Right atrium auricular region (tissue), 2 donors: ENCODE measurements around the gene AIF1L. TPM values are rescaled to one million over a fixed set of nuclear protein-coding genes. Genes with fewer than 3 reads are reported as not detected.
A peak's percentile ranks its signal among the peaks of the same experiment; 100 is the strongest.

Experiments used
- DNase-seq: peaks from one replicate; pipeline ENCODE4 v3.0.0-alpha.2; 2019; ENCODE audit warnings: low spot score
- H3K27ac ChIP-seq, 2 donors: fragments of 200-600 bp; sonication (generic); 1 replicate in 1 of 2; 2 replicates in 1 of 2; pipeline ENCODE4 v1.5.1; 2016 to 2019
- H3K27me3 ChIP-seq, 2 donors: fragments of 200-600 bp; sonication (generic); one replicate each; pipeline versions ENCODE4 v1.5.1 to v1.6.0; 2017 to 2019
- H3K36me3 ChIP-seq: fragments of 200-600 bp; sonication (generic); one replicate; pipeline ENCODE4 v1.5.1; 2016
- H3K4me1 ChIP-seq, 2 donors: fragments of 200-600 bp; sonication (generic); one replicate each; pipeline versions ENCODE4 v1.5.1 to v1.6.0; 2017 to 2019
- H3K4me3 ChIP-seq, 2 donors: fragments of 200-600 bp; sonication (generic); 1 replicate in 1 of 2; 2 replicates in 1 of 2; pipeline ENCODE4 v1.5.1; 2017 to 2019; ENCODE audit warnings: mild to moderate bottlenecking in 1 of 2, moderate library complexity in 1 of 2
- H3K9me3 ChIP-seq, 2 donors: fragments of 200-600 bp; sonication (generic); one replicate each; pipeline ENCODE4 v1.5.1; 2019
- CTCF ChIP-seq, 2 donors: fragments of 200-600 bp; sonication (generic); IDR thresholded peaks; one replicate each; pipeline ENCODE4 v1.5.1; 2019; ENCODE audit warnings: antibody characterized with exemption in 2 of 2
- total RNA-seq, 2 donors: library from RNA; depleted of rRNA; stranded (reverse); fragments of >200 nt; gene quantifications; one replicate each; pipeline ENCODE4 v1.1.0, GENCODE V29; 2016

The AIF1L gene
- total RNA-seq: 10 to 100 TPM; 15.4 to 27.3 TPM

GRCh38 chr9:131096269-131097125, at the start of gene AIF1L:
TSS of gene AIF1L (plus strand) at chr9:131096531. CDS start at chr9:131096630, 99 bp downstream.
- DNase-seq: no peak
- Histone ChIP-seq H3K4me1 (peaks cover 0 to 48% of the 10 kb centered on the region in 2 donors), H3K36me3 (no peaks in the 10 kb centered on the region), H3K27me3 (no peaks in the 10 kb centered on the region), H3K4me3 (peak within 1 kb of the TSS; percentile 47 to 71), H3K27ac (peak within 1 kb of the TSS; percentile 61 to 64), H3K9me3 (no peaks in the 10 kb centered on the region)
- TF ChIP-seq CTCF (IDR thresholded peaks at IDR 0.05): peak in 1 of 2 donors; percentile 25

GRCh38 chr9:131046581-131047202, 49.6 kb upstream of the AIF1L start:
- DNase-seq: peak; percentile 71
- H3K27me3 ChIP-seq: no peaks in the 10 kb centered on the region
- no peaks in the 10 kb centered on the region for H3K9me3 ChIP-seq
- TF ChIP-seq CTCF (IDR thresholded peaks at IDR 0.05): peak; percentile 88 to 95
- peaks cover 0 to 6% of the 10 kb centered on the region in 2 donors for H3K4me1 ChIP-seq
- H3K4me3 ChIP-seq: no peak overlapping the region
- no peaks in the 10 kb centered on the region for H3K36me3 ChIP-seq
- H3K27ac ChIP-seq: no peak overlapping the region

- Histone ChIP-seq H3K27ac (no peak overlapping the region), H3K36me3 (no peaks in the 10 kb centered on the region), H3K27me3 (no peaks in the 10 kb centered on the region), H3K9me3 (no peaks in the 10 kb centered on the region), H3K4me3 (no peak overlapping the region), H3K4me1 (peaks cover 0 to 6% of the 10 kb centered on the region in 2 donors)
- DNase-seq: no peak
- no peak for TF ChIP-seq CTCF (IDR thresholded peaks at IDR 0.05)
Measured at GRCh38 chr9:131048332-131048731, 48.0 kb upstream of the AIF1L start.

GRCh38 chr9:131048820-131049219, 47.5 kb upstream of the AIF1L start:
- no peaks in the 10 kb centered on the region for H3K36me3 ChIP-seq
- TF ChIP-seq CTCF (IDR thresholded peaks at IDR 0.05): no peak
- H3K27me3 ChIP-seq: no peaks in the 10 kb centered on the region
- H3K4me1 ChIP-seq: peaks cover 0 to 6% of the 10 kb centered on the region in 2 donors
- no peak overlapping the region for H3K4me3 ChIP-seq
- no peak for DNase-seq
- H3K9me3 ChIP-seq: no peaks in the 10 kb centered on the region
- H3K27ac ChIP-seq: no peak overlapping the region

- Histone ChIP-seq H3K4me3 (no peak overlapping the region), H3K27me3 (no peaks in the 10 kb centered on the region), H3K27ac (no peak overlapping the region), H3K36me3 (no peaks in the 10 kb centered on the region), H3K4me1 (peaks cover 0 to 6% of the 10 kb centered on the region in 2 donors), H3K9me3 (no peaks in the 10 kb centered on the region)
- DNase-seq: no peak
- no peak for TF ChIP-seq CTCF (IDR thresholded peaks at IDR 0.05)
Measured at GRCh38 chr9:131049829-131050715, 46.3 kb upstream of the AIF1L start.
